Measurements from ENCODE around the gene FERMT3. TPM values are rescaled to one million over a fixed set of nuclear protein-coding genes. Genes with fewer than 3 reads are reported as not detected.
A peak's percentile ranks its signal among the peaks of the same experiment; 100 is the strongest.

FERMT3 gene
- polyA plus RNA-seq, 1 experiment = 1.9 TPM

- CTCF ChIA-PET = interaction anchor here (0.8 to 4.8 kb wide), 7 partner anchors 8 to 79 kb away, joined by 3 to 26 read pairs (median 5); partner anchors contain the start of gene FERMT3
- peaks cover 17% of the 10 kb centered on the region for H3K36me3 ChIP-seq (ENCODE audit: control insufficient read depth, insufficient read depth, low read length)
- no peaks in the 10 kb centered on the region for H3K27me3 ChIP-seq (ENCODE audit: control insufficient read depth, insufficient read depth, low read length)
- DNase-seq (ENCODE audit: low read depth) = no peak
- POLR2A ChIA-PET = no interaction called here
- no peak overlapping the region for H3K4me3 ChIP-seq (ENCODE audit: low read depth, low read length)
- TF ChIP-seq CTCF (IDR thresholded peaks at IDR 0.05; ENCODE audit: insufficient read depth, low read depth, low read length) = no peak
Observed at GRCh38 chr11:64224151-64224890, 17.8 kb downstream of the FERMT3 start.

DNA sequence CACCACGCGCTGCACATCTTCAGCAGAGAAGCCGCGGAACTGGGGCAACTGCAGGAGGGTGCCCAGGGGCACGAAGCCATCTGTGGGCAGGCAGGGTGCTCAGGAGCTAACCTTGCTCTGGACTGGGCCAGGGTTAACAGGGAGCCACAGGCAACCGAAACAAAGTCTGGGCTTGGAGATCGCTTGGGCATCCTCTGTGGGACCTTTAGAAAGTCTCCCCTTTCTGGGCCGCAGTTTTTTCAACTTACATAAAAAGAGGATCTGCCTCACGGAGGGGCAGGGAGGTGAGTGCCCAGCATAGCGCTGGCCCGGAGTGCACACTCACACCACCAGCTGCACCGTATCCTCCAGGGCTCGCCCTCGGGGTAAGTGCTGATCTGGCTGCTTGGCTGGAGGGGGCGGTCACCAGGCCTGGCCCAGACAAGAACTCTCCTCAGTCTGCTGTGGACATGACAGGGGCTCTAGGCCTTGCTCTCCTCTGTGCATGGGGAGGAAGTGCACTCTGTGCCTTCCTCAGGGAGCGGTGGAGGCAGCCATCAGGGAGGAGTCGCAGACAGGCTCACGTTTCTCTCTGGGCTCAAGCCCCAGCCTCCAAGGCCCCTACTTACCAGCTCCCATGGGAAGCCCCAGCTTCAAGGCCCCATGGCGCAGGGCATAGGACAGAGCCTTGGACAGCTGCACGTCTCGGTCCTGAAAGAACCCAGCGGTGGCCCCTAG is 18.5 kb downstream of the FERMT3 start:
- peaks cover 17% of the 10 kb centered on the region for H3K36me3 ChIP-seq (ENCODE audit: control insufficient read depth, insufficient read depth, low read length)
- CTCF ChIA-PET = interaction anchor here (1.3 to 4.8 kb wide), 3 partner anchors 9 to 27 kb away, joined by 4 to 26 read pairs (median 6); partner anchors contain the start of gene FERMT3
- H3K27me3 ChIP-seq (ENCODE audit: control insufficient read depth, insufficient read depth, low read length) = no peaks in the 10 kb centered on the region
- POLR2A ChIA-PET = no interaction called here
- peak overlapping the region; percentile 69 for H3K4me3 ChIP-seq (ENCODE audit: low read depth, low read length)
- TF ChIP-seq CTCF (IDR thresholded peaks at IDR 0.05; ENCODE audit: insufficient read depth, low read depth, low read length) = no peak
- no peak for DNase-seq (ENCODE audit: low read depth)

GRCh38 chr11:64225608-64226506 is 19.3 kb downstream of the FERMT3 start, which contains the start of the genes NUDT22 and TRPT1:
NUDT22 (plus strand) TSS chr11:64226274; CDS start chr11:64226653, 379 bp downstream.
TRPT1 (minus strand) TSS chr11:64226186; CDS start chr11:64225860, 326 bp downstream.
- ChIA-PET POLR2A (interaction anchor here (0.7 to 1.0 kb wide), 2 partner anchors 16 to 92 kb away, joined by 3 to 5 read pairs; partner anchors contain the start of gene PRDX5), CTCF (interaction anchor here (0.8 to 2.6 kb wide), 10 partner anchors 10 to 92 kb away, joined by 3 to 6 read pairs (median 4); partner anchors contain the start of genes CATSPERZ, PLCB3, PRDX5 and TRMT112)
- Histone ChIP-seq H3K4me3 (ENCODE audit: low read depth, low read length) (peak within 1 kb of the TSS; percentile 69), H3K36me3 (ENCODE audit: control insufficient read depth, insufficient read depth, low read length) (peaks cover 11% of the 10 kb centered on the region), H3K27me3 (ENCODE audit: control insufficient read depth, insufficient read depth, low read length) (no peaks in the 10 kb centered on the region)
- DNase-seq (ENCODE audit: low read depth) = no peak
- TF ChIP-seq CTCF (IDR thresholded peaks at IDR 0.05; ENCODE audit: insufficient read depth, low read depth, low read length) = peak; percentile 42

- CTCF ChIA-PET = interaction anchor here (0.8 to 2.0 kb wide), 10 partner anchors 9 to 91 kb away, joined by 3 to 9 read pairs (median 4); partner anchors contain the start of genes CATSPERZ, PLCB3, PRDX5 and TRMT112
- TF ChIP-seq CTCF (IDR thresholded peaks at IDR 0.05; ENCODE audit: insufficient read depth, low read depth, low read length) = no peak
- no peak for DNase-seq (ENCODE audit: low read depth)
- H3K4me3 ChIP-seq (ENCODE audit: low read depth, low read length) = peak overlapping the region; percentile 69
- POLR2A ChIA-PET = interaction anchor here (1.0 kb wide), 1 partner anchor 15 kb away, joined by 5 read pairs; no protein-coding TSS in a partner anchor
- no peaks in the 10 kb centered on the region for H3K27me3 ChIP-seq (ENCODE audit: control insufficient read depth, insufficient read depth, low read length)
- H3K36me3 ChIP-seq (ENCODE audit: control insufficient read depth, insufficient read depth, low read length) = peaks cover 11% of the 10 kb centered on the region
Observed at GRCh38 chr11:64226507-64227051, 20.1 kb downstream of the FERMT3 start.
